GM10266 (cell line): ENCODE results near the gene NUS1.
"Not testable (repeated sequence)": the region's sequence is repeated elsewhere in the genome, so short reads cannot be mapped to it uniquely, and the experiment has no call there.

Source experiments
- DNase-seq: peaks from one replicate; pipeline ENCODE4 v3.0.0; 2012; ENCODE audit errors: extremely low spot score
- TF ChIP-seq, protein P1 (sequence below): IDR thresholded peaks from 2 replicates; pipeline ENCODE4 v1.5.1; 2012; ENCODE audit warnings: mild to moderate bottlenecking, low read depth; ENCODE audit not compliant: control insufficient read depth, insufficient read depth; ENCODE audit errors: missing control alignments

The NUS1 gene

DNA sequence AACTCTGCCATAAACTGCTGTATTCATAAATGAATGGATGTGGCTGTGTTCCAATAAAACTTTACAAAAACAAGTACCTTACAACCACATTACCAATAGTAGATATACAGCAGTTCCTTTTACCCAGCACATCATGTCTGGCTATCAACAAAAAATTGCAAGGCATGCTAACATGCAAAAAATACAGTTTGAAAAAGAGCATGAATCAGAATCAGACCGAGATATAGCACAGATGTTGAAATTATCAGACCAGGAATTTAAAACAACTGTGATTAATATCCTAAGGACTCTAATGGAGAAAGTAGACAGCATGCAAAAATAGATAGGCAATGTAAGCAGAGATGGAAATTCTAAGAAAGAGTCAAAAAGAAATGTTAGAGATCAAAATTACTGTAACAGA, 8.4 kb upstream of the NUS1 start:
- no peak for DNase-seq
- TF ChIP-seq, protein P1, sequence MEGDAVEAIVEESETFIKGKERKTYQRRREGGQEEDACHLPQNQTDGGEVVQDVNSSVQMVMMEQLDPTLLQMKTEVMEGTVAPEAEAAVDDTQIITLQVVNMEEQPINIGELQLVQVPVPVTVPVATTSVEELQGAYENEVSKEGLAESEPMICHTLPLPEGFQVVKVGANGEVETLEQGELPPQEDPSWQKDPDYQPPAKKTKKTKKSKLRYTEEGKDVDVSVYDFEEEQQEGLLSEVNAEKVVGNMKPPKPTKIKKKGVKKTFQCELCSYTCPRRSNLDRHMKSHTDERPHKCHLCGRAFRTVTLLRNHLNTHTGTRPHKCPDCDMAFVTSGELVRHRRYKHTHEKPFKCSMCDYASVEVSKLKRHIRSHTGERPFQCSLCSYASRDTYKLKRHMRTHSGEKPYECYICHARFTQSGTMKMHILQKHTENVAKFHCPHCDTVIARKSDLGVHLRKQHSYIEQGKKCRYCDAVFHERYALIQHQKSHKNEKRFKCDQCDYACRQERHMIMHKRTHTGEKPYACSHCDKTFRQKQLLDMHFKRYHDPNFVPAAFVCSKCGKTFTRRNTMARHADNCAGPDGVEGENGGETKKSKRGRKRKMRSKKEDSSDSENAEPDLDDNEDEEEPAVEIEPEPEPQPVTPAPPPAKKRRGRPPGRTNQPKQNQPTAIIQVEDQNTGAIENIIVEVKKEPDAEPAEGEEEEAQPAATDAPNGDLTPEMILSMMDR, result no peak

DNA sequence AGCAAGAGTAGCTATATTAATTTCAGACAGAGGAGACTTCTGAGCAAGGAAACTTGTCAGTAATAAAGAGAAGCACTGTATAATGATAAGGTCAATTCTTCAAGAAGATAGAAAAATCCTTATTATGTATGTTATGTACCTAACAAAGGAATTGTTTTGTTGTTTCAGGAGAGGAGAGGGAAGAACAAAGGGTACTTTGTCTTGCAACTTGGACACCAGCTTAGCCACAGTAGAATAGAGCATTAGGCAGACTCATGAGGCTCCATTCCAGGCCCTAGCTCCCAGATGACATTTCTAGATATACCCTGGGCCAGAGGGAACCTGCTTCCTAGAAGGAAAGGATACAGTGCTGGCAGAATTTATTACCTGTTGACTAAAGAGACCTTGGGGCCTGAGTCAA, 6.5 kb upstream of the NUS1 start:
- TF ChIP-seq, protein P1, result no peak
- no peak for DNase-seq

DNA sequence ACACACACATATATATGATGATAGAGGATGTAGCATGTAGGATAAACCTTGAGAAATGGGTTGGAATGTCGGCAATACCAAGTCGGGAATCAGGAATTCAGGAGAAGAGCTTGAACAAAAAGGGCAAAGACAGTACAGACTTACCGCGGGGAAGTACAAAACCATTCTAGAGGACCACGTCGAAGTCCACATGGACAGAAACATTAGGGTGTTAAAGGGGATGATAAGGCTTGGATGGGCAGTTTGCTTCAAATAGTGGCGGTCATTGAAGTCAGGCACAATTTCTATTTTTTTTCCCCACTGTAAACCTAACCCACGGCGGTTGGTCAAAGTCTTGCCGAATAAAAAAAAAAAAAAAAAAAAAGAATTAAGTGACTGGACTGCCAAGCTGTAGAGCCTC, 766 bp upstream of the NUS1 start:
- TF ChIP-seq, protein P1, result no peak
- no peak for DNase-seq

DNA sequence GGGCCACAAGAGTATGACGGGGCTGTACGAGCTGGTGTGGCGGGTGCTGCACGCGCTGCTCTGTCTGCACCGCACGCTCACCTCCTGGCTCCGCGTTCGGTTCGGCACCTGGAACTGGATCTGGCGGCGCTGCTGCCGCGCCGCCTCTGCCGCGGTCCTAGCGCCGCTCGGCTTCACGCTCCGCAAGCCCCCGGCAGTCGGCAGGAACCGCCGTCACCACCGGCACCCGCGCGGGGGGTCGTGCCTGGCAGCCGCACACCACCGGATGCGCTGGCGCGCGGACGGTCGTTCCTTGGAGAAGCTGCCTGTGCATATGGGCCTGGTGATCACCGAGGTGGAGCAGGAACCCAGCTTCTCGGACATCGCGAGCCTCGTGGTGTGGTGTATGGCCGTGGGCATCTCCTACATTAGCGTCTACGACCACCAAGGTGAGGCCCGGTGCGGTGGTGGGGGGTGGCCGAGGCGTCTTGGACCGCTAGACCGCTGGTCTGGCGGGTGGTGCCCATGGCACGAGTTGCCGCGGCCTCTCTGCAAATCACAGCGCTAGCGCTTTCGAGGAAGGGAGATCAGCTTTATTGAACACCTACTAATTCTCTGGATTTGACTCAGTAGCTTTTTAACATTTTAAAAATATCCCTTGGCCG, 511 bp downstream of the NUS1 start:
- DNase-seq, result not testable (repeated sequence)

DNA sequence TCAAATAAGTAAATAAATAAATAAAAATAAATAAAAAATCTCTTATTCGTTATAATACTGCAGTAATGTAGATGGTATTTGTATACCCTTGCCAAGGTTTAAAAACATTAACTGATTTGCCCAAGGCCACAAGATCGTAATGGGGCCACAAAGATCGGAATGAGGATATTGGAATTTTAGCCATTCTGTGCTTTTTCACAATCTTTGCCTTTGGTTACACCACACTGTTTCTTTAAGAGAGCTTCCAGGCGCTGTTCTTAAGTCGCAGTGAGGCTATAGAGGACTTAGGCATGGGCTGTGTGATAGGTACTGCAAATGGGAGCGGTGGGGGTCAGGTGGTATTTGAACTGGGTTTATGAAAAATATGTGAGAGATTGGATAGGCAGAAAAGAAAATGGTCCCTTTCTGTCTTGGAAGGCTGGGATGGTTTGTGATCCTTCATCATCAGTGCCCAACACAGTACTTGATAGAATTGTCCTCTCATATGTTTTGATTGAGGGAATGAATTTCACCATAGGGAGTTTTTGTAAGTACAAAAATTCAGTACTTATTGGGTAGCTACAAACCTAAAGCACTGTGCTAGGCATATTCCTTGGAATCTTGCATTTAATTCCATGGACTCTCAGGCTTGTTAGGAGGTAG, 1.4 kb downstream of the NUS1 start:
- TF ChIP-seq, protein P1, result no peak
- no peak for DNase-seq

DNA sequence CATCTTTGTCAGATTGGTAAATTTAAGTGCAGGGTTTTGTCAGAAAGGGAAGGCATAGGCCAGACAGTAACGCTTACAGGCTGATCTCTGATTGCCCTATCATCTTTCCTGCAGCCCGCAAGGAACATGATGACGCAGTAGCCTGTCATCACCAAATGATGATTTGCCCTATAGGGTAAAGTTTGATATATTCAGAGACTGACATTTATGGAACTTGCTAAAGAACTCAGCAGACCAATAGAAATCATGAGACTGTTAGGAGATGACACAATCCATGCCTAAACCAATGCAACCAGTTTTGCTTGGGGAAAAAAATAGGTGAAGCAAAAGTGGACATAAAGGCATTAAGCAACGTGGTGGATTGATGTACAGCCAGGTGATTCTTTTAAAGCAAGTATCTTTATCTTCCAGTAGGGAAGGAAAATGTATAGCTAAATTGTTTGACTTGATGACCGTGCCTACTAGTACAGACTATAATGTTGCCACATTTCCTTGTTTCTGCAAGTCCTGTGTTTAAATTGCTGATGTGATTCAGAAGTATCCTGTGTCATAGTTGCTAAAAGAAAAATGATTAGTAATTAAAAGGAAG, 2.4 kb downstream of the NUS1 start:
- TF ChIP-seq, protein P1, result no peak
- no peak for DNase-seq

DNA sequence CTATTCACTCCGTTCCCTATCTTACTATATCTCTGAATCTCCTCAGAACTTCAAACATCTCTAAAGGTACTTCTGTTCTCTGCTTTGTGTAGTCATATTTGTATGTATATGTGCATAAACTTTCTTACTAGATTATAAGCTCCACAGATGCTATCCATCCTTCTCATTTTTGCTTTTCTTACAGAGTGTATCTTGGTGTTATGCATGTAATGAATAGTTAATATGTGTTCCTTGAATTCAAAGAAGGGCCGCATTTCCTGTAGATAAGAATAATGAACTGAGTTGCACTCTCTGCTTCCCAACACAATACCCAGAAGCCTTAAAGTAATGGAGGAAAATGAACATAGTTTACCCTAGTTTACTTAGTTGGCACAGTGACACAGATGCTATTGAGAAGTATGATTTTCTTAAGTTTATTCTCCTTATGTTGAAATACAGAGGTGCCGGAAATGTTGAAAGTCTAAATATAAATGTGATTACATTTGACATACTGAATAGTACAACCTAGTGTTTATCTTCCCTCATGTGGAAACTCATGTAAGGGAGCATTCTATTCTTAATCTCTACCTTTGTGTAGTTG, 6.0 kb downstream of the NUS1 start:
- TF ChIP-seq, protein P1, result no peak
- DNase-seq, result no peak
